Non-pigmented ciliary epithelial cell (primary cell): ENCODE data around the gene PLXNA1.

Experiments
- DNase-seq: peaks from one replicate; pipeline ENCODE4 v3.0.0-alpha.2; 2010; ENCODE audit warnings: low read depth

Gene PLXNA1

GRCh38 chr3:126987596-126987995 lies 4.7 kb downstream of the PLXNA1 start:
- DNase-seq = no peak

GRCh38 chr3:126988451-126989021 lies 5.6 kb downstream of the PLXNA1 start:
- no peak for DNase-seq

GRCh38 chr3:126989316-126990023 lies 6.6 kb downstream of the PLXNA1 start:
- no peak for DNase-seq

- DNase-seq = no peak
Measured at GRCh38 chr3:126990024-126990700, 7.2 kb downstream of the PLXNA1 start.

- DNase-seq = no peak
Measured at GRCh38 chr3:126990890-126991289, 8.0 kb downstream of the PLXNA1 start.

- no peak for DNase-seq
Measured at GRCh38 chr3:126991366-126992200, 8.7 kb downstream of the PLXNA1 start.

- no peak for DNase-seq
Measured at GRCh38 chr3:126992216-126992615, 9.3 kb downstream of the PLXNA1 start.

- no peak for DNase-seq
Measured at GRCh38 chr3:126992776-126993175, 9.9 kb downstream of the PLXNA1 start.

GRCh38 chr3:126993436-126993835 lies 10.5 kb downstream of the PLXNA1 start:
- DNase-seq = no peak

- DNase-seq = no peak
Measured at GRCh38 chr3:126994661-126995245, 11.8 kb downstream of the PLXNA1 start.

GRCh38 chr3:126995254-126995780 lies 12.4 kb downstream of the PLXNA1 start:
- DNase-seq = no peak

GRCh38 chr3:126995926-126996512 lies 13.1 kb downstream of the PLXNA1 start:
- no peak for DNase-seq

- DNase-seq = no peak
Measured at GRCh38 chr3:126996905-126997304, 14.0 kb downstream of the PLXNA1 start.

- no peak for DNase-seq
Measured at GRCh38 chr3:126997455-126998038, 14.6 kb downstream of the PLXNA1 start.

- DNase-seq = no peak
Measured at GRCh38 chr3:126998320-126998719, 15.4 kb downstream of the PLXNA1 start.

GRCh38 chr3:126998728-126999127 lies 15.8 kb downstream of the PLXNA1 start:
- DNase-seq = no peak

GRCh38 chr3:126999383-126999782 lies 16.5 kb downstream of the PLXNA1 start:
- DNase-seq = no peak

GRCh38 chr3:127000119-127000518 lies 17.2 kb downstream of the PLXNA1 start:
- DNase-seq = no peak

GRCh38 chr3:127000761-127001160 lies 17.8 kb downstream of the PLXNA1 start:
- DNase-seq = no peak

GRCh38 chr3:127001486-127002194 lies 18.7 kb downstream of the PLXNA1 start:
- DNase-seq = no peak
